HG03196 (cell line): ENCODE measurements around the gene STAP2.
"Not testable (repeated sequence)": the region's sequence is repeated elsewhere in the genome, so short reads cannot be mapped to it uniquely, and the experiment has no call there.

ENCODE experiments used
- ATAC-seq: cut with Tn5 transposase; IDR thresholded peaks from one replicate; pipeline ENCODE4 v1.9.1; 2021; ENCODE audit not compliant: unreplicated experiment

STAP2 gene

GRCh38 chr19:4303819-4304537, 34.6 kb downstream of the STAP2 start:
- ATAC-seq, result no peak

GRCh38 chr19:4302243-4302640, 36.4 kb downstream of the STAP2 start, which contains the start of gene TMIGD2:
TMIGD2 (minus strand) TSS chr19:4302389; CDS start chr19:4302385, 4 bp downstream.
- ATAC-seq, result no peak

- no peak for ATAC-seq
These were observed 36.9 kb downstream of the STAP2 start for GRCh38 chr19:4301590-4302242.

- ATAC-seq, result no peak
These were observed 38.0 kb downstream of the STAP2 start for GRCh38 chr19:4300589-4300988.

GRCh38 chr19:4298810-4299550, 39.6 kb downstream of the STAP2 start:
- no peak for ATAC-seq

- ATAC-seq, result no peak
These were observed 40.5 kb downstream of the STAP2 start for GRCh38 chr19:4297901-4298809.

GRCh38 chr19:4295972-4296771, 42.5 kb downstream of the STAP2 start:
- no peak for ATAC-seq

- ATAC-seq, result no peak
These were observed 44.2 kb downstream of the STAP2 start for GRCh38 chr19:4294389-4294788.

- ATAC-seq, result no peak
These were observed 46.1 kb downstream of the STAP2 start for GRCh38 chr19:4292515-4292914.

GRCh38 chr19:4291184-4291732, 47.4 kb downstream of the STAP2 start:
- no peak for ATAC-seq

- no peak for ATAC-seq
These were observed 50.4 kb downstream of the STAP2 start for GRCh38 chr19:4288091-4288777.

- ATAC-seq, result not testable (repeated sequence)
These were observed 52.5 kb downstream of the STAP2 start for GRCh38 chr19:4286141-4286540.

GRCh38 chr19:4284974-4285373, 53.7 kb downstream of the STAP2 start:
- ATAC-seq, result no peak

GRCh38 chr19:4284176-4284958, 54.3 kb downstream of the STAP2 start:
- ATAC-seq, result no peak

- no peak for ATAC-seq
These were observed 58.9 kb downstream of the STAP2 start for GRCh38 chr19:4279530-4280422.

GRCh38 chr19:4279267-4279529, 59.4 kb downstream of the STAP2 start:
- no peak for ATAC-seq

GRCh38 chr19:4278419-4279266, 60.0 kb downstream of the STAP2 start, which contains the start of gene SHD:
SHD (plus strand) TSS chr19:4279266; CDS start chr19:4280064, 798 bp downstream.
- ATAC-seq, result no peak
